GM19043 (cell line): Measurements from ENCODE around the gene SCP2D1.

Source experiments
- ATAC-seq: cut with Tn5 transposase; IDR thresholded peaks from one replicate; pipeline ENCODE4 v1.9.1; 2021; ENCODE audit warnings: low read depth; ENCODE audit not compliant: unreplicated experiment

SCP2D1 gene

DNA sequence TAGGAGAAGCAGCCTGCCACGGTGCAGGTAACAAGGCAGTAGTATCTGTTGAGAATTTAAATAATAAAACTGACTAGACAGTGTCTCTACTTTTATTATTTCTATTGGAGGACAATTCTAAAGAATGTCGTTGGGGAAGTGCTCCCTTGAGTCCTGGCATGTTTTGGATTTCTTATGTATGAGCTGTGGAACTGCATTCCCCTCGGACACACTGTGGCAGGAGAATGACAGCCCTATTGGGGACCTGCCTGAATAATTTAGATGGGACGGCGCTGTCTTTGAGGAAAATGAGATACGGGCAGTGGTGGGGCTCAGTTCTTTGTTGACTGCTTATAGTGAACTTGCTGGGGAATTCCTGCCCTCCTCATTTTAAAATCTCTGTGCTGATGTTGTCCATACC, 2.4 kb upstream of the SCP2D1 start:
- ATAC-seq = no peak

DNA sequence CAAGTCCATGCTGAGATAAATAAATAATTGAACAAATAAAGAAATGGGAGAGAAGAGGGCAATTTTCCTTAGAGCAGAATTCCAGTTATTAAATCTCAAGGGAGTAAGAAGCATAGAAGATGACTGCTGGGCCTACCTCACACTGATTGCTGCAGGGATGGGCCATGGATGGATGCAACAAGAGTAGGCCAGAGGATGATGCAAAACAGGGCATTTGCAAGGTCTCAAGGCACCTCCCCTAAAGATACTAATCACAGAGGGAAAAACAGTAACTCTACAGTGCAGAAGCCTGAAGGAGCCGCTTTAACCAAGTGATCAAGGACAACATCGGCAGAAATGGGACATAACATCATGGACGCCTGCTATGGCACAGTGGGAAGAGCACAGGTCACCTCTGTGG, 1.7 kb upstream of the SCP2D1 start:
- no peak for ATAC-seq

DNA sequence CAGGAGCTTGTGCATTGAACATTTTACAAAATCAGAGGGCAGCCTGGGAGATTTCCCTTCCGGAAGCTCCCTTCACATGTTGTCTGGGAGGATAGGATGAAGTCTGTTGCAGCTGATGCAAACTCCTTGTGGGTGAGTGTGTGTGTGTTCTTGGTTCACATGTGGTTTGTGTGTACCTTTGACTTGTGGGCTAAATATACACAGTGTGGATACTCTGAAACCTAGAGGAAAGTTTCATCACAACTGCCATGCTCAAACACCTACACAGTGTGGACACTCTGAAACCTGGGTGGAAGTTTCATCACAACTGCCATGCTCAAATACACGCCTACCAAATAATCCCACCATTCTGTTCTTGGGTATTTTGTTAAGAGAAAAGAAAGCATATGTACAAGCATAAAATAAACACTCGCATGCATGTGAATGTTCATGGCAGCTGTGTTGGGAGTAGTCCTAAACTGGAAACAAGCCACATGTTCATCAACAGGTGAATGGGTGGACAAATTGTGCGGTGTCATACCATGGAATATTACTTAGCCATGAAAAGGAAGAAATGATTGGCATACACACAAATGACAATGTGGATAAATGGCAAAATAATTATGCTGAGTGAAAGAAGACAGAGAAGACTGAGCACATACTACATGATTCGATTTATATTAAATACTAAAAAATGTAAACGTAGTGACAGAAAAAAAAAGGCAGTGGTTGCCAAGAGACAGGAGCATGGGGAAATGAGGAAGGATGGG, 1.8 kb downstream of the SCP2D1 start:
- no peak for ATAC-seq

DNA sequence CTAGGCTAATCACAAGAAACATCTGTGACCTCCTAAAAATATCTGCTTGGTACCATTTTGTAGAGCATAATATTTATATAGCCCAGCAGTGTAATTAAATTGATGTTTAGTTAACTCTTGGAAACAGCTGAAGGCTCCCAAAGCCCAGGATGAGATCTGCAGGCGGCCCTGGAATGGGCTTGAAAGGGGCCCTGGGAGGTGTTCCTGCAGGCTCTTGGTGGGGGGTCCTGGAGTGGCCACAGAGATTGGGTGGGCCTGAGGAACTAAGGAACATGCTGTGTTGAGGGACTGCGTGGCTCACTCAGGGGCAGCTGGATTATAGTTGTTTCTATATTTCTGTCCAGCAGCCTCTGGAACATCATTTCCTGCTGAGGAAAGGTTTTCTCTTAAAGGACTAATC, 9.2 kb downstream of the SCP2D1 start:
- ATAC-seq = no peak

DNA sequence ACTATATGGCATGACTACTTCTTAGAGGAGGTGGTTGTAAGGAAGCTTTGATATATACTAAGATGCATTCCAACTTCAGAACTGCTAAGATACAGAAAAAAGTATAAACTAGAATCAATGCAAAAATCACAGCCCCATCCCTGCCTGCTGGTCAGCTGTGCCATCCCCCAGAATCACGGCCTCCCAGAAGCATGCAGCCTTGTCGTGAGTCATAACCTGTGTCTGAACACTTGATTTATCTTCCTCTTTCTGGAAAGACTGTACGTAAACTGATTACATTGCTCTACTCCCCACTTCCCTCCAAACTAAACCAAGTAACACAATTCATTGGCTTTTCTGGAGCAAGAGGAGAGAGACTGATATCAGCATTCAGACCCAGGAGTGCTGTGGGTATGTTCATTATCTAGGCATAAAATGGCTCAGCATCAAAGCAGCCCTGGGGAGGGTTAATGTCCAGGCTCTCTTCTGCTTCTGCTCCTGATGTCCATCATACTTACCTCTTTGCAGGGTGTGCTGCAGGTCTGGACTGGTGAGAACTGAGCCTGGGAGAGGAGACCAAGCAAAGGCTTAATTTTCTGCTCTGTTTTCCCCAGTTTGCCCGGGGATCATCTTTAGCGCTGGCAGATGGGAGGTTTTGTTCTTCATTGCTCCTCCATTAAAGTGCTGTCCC, 18.4 kb downstream of the SCP2D1 start:
- ATAC-seq = no peak

DNA sequence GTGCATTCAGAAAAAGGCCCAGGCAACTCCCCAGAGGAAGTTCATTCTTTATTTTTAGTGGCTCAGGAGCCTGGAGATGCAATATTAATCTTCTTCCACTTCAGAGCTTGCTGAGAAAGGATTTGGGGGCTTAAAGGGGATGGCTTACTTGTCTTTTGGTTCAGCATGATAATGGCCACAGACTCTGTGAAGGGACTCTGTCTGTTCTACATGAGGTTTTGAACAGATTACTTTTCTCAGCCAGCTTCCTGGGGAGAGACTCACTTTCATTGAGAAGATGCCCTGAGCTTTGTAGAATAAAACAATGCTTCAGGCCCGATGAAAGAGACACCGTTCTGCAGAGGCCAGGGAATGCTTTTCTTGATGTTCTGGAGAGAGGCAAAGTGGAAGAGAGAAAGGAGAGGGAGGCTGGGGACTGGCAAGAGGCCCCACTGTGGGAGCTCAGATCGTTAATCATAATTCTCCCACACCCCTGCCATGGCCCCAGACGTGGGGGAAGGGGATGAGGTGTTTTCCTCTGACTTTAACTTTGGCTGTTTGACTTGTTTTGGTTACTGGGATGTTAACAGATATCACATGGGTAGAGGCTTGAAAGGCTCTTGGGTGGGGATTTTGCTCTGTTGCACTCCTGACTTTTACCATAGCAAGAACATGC, 19.1 kb downstream of the SCP2D1 start:
- no peak for ATAC-seq

DNA sequence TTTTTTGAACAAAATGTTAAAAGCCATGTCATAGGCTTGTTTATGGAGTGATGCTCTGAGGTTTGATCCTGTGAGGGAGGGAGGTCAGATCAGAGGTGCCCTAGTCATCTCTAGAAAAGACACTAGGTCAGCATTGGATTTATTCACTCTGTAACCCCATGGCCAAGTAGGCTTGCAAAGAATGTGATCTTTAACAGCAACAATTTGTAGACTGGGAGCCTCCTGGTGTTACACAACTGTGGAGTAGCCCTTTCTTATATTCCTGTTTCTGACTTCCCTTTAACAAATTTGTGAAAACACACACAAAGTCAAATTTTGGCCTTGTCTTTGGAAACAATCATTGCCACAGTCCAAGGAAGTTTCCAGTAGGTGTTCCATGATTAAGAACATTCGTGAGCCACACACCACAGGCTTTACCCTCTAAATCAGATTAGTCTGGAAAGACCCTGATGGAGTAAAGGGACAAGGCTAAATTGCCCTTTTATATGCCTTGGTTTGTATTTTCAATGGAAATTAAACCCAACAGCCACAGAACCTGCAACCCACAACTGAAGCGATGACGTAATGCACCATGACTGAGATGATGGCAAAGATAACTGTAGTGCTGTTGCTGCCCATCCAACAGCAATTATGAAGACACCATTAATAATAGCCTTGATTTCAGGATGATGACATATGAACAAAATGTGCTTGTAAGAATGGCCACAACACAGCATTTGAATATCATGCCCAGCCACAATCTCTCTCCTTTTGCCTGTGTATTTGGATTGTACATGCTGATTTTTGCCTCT, 22.1 kb downstream of the SCP2D1 start:
- no peak for ATAC-seq

DNA sequence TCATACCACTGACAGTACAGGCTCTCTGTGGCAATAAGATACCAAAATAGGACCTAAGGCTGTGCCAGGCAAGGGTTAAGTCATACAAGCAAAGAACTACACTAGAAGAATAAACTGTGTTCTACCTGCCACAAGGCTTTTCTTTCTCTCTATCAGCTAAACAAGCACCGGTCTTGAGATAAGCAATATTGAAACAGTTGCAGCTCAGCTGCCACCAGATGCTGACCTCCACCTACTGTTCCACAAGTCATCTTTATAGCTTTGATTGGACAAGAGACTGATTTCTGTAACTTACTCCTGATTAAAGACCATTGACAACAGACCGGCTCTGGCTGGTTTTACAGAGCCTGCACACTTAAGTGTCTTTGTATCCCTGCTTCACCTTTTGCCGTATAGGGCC, 24.1 kb downstream of the SCP2D1 start:
- ATAC-seq = no peak

DNA sequence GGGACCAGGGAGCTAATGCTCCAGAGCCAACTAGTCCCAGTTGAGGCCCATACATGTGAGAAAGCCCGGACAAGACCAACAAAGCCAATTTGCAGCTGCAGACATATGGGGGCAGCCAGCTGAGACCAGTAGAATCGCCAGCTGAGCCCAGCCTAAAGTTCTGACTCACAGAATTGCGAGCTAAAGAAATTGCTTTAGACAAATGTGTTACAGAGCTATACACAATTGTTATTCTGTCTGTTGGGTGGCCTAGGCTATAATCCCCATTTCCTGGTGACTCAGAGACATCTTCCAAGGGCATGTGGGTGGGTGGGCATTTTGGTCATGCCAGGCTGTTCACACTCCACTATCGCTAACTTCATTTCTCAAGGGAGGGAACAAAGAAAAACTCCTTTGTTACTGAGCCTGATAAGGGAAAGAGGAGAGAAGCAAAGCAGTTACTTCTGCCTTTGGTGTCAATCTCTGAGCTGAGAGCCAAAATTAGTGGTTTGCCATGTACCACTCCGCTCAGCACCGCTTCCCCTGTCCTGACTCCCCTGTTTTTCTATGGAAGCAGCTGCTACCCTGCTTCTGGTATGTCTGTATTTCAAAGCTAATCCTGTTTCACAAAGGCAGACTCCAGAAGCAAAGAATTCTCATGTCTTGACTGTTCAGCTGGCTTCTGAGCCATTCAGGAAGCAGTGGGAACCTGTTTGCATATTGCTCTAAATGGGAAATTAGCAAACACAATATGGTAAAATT, 26.1 kb downstream of the SCP2D1 start:
- no peak for ATAC-seq

DNA sequence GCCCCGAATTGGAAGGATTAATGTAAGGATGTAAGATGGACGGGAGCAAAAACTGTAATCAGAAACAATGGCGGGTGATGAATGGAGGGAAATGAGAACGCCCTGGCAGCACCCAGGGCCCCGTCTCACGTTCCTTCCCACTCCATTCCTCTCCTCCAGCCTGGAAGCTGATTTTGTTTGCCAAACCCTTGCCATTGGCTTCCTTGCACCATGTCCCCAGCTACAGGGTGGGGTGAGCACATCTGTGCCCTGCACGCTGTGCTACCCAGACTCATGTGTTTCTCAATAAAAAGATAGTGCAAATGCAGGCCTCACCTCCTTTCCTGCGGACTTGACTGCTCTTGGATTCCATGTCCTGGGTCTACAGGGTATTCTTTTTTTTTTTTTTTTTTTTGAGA, 26.7 kb downstream of the SCP2D1 start:
- ATAC-seq = no peak

DNA sequence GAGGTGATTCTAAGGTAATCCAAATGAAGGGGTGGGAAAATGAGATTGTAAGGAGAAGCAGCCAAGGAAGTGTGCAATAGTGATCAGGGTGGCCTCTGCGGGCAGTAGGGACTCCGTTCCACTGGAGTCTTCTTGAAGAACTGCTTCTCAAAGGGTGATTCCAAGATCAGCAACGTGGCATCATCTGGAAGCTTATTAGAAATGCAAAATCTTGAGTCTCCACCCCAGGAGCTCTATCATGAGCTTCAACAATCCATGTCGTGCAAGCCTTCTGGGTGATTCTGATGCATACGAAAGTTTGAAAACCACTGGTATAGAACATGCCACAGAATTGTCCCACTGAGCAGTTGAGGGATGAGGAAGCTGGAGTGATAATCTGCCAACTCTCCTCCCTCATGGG, 31.4 kb downstream of the SCP2D1 start:
- no peak for ATAC-seq

DNA sequence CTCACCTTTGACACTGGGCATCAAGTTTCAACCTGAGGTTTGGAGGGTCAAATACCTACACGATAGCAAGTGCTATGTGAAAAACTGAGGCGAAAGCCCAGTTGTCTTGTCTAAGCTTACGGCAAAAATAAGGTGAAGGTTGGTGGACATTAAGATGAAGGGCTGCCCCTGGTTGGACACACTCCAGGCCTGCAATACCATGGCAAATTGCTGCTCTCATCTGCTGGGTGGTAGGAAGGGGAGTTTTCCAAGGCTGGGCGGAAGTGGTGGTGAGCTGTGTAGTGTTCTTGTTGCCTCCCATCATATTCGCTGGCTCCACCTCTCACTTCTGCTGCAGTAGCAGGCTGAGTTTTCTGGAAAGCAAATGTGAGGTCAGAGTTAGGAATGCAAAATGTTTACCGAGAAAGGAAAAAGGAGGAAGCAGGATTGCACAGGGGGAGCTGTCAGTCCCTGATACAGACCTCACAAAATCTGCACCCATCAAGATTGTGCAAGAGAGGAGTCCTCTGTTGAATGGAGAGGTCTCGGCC, 33.7 kb downstream of the SCP2D1 start:
- no peak for ATAC-seq

DNA sequence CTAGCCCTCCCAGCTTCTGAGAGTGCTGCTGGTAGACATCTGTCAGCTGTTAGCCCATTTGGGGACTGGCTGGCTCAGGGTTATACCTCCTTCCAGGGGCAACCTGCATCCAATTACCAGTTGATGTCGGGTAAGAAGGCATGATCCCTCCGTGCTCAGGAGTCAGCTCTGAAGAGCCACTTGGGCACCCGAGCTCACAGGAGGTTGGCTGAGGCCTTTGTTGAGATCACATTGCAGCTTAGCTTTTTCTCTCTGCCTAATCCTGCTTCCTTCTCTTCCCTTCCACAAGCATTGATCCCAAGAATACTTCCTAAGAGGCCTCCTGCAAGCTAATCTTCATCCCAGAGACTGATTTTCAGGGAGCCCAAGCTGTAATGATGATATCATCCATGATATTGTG, 35.5 kb downstream of the SCP2D1 start:
- no peak for ATAC-seq

DNA sequence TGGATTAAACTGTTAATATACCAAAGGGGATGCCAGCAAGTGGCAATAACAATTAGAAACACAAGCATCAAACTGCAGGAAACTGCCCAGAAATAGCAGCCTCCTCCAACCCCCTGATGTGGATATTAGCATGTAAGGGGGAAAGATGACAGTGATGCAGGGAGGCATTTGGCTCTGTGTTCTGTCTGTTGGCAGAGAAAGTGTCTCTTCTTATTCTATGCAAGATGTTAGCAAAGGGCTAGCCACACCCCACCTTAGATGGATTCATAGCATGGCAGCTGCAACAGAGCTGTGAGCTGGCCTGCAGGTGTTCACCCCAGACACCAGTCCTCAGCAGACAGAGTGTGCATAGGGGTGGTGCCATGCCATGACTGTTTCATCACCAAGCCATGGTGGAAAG, 38.0 kb downstream of the SCP2D1 start:
- ATAC-seq = no peak

DNA sequence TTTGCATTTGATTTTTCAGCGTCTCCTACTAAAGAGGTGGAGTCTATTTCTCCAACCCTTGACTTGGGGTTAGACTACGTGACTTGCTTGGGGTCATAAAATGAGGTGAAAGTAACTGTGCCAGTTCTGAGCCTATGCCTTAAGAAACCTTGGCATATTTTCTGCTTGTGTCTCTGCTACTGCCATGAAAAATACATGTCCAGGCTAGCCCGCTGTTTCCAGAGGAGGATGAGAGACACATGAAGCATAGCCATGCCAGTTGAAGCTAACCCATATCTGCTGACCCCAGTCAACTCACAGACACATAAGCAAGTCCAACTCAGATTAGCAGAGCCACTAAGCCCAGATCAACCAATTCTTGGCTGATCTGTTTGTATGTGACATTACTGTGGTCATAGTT, 38.7 kb downstream of the SCP2D1 start:
- no peak for ATAC-seq

DNA sequence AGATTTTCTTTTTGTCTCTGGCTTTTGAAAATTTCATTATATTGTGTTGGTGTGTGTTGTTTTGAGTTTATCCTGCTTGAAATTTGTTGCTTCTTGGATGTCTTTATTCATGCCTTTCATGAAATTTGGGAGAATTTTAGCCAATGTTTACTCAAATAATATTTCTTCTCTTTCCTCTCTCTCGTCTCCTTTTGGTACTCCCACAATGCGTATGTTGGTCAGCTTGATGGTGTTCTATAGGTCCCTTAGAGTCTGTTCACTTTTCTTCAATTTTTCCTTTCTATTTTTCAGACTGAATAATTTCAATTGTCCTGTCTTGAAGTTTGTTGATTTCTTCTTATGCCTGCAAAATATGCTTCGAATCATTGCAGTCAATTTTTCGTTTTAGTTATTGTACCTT, 39.6 kb downstream of the SCP2D1 start:
- ATAC-seq = no peak

DNA sequence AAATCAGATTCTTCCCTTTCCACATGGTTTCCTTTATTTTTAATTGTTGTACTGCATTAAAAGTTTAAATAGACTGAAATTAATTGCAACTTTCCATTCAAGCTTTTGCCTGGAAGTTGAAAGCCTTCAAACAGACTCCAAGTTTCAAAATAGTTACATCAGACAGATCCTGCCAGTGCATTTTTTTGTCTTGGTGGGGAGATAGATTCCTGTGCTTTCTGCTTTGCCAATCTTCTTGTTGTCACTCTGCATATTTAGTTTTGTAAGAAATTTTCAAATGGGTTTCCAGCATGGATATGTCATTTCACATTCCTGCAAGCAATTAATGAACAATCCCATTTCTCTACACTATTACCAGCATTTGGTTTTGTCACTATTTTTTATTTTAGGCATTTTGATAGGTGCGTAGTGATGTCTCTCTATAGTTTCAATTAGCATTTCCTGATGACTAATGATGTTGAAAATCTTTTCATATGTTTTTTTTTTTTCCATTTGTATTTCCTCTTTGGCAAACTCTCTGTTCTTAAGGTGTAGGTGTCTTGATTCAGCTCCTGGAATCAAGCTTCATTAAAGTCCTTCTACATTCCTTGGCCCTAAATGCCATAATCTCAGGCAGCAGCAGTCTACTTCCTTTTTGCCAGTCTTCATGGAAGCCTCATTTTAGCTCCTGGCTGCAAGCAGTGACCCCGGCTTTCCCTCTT, 40.5 kb downstream of the SCP2D1 start:
- ATAC-seq = no peak

DNA sequence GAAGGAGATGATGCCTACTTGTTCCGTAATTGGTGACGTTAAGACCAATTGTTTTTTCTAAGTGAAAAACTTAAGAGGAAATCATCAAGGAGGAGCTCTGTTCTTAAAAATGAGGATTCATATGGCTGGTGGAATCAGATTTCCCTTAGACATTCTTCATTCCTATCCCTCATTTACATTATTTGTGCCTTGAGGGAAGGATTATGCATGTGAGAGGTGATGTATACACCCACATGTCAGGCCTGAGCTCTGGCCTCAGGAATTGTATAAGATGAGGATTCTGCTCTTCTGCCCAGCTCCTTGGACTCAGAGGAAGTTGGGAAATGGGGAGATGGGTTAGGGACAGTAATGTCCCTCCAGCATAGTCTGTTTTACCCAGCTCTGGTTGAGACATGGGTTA, 42.3 kb downstream of the SCP2D1 start:
- no peak for ATAC-seq

DNA sequence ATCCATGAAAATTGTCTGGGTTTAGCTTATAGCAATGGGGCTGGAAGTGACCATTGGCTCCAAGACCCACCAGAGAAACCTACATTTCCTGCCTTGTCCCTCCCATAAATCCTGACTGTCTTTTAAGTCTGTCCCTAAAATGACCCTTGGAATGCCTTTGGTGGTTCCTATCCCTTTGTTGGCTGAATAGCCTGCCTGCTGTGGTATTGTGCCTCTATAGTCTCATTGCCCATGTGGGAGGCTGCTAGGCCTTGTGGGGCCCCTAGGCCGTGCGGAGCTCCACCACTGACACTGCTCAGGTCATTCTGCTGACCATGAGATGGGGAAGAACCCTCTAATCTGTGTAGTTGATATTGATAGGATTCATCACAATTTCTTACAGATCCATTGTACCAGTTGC, 43.3 kb downstream of the SCP2D1 start:
- no peak for ATAC-seq

DNA sequence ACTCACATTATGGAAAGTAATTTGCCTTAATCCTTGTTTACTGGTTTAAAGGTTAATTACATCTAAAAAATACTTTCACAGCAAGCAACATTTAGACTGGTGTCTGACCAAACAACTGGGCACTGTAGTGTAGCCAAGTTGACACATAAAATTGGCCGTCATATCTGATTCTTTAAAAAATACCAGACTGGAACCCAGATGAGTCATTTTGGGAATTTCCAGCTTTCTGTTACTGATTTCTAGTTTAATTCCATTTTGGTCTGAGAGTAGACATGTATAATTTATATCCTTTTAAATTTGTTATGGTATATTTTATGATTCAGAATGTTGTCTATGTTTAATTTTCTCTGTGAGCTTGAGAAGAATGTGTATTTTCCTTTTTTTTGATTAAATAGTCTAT, 44.1 kb downstream of the SCP2D1 start:
- ATAC-seq = no peak
